ENCODE data around the gene DGKE.

The DGKE gene

GRCh38 chr17:56821847-56822534 lies 12.0 kb upstream of the DGKE start:
- Mint-ChIP-seq H3K27ac (peak overlapping the region in 1 of 2 donors; percentile 34), H3K4me3 (no peak overlapping the region), H3K27me3 (no peaks in the 10 kb centered on the region), H3K36me3 (ENCODE audit: insufficient read depth) (no peaks in the 10 kb centered on the region), H3K4me1 (ENCODE audit: low read depth in 2 of 2) (peaks cover 3 to 11% of the 10 kb centered on the region in 2 donors), H3K9me3 (no peaks in the 10 kb centered on the region)
- DNase-seq (no peak), ATAC-seq (replicated peaks) (no peak)

- Mint-ChIP-seq H3K27ac (no peak overlapping the region), H3K9me3 (no peaks in the 10 kb centered on the region)
These were observed 11.2 kb upstream of the DGKE start for GRCh38 chr17:56822725-56823124.

GRCh38 chr17:56823848-56824247 lies 10.1 kb upstream of the DGKE start:
- peaks cover 3 to 13% of the 10 kb centered on the region in 2 donors for H3K4me1 Mint-ChIP-seq (ENCODE audit: low read depth in 2 of 2)

More at GRCh38 chr17:56822725-56823124, 11.2 kb upstream of the DGKE start:
- no peaks in the 10 kb centered on the region for H3K36me3 Mint-ChIP-seq (ENCODE audit: insufficient read depth)
- DNase-seq (no peak), ATAC-seq (replicated peaks) (no peak)
- H3K4me1 Mint-ChIP-seq (ENCODE audit: low read depth in 2 of 2): peaks cover 3 to 11% of the 10 kb centered on the region in 2 donors
- no peaks in the 10 kb centered on the region for H3K27me3 Mint-ChIP-seq
- H3K4me3 Mint-ChIP-seq: no peak overlapping the region

GRCh38 chr17:56824503-56824902 lies 9.4 kb upstream of the DGKE start:
- Mint-ChIP-seq H3K27ac (peak overlapping the region in 1 of 2 donors; percentile 4), H3K4me3 (no peak overlapping the region), H3K36me3 (ENCODE audit: insufficient read depth) (peaks cover 4% of the 10 kb centered on the region), H3K4me1 (ENCODE audit: low read depth in 2 of 2) (peaks cover 2 to 14% of the 10 kb centered on the region in 2 donors), H3K27me3 (no peaks in the 10 kb centered on the region), H3K9me3 (no peaks in the 10 kb centered on the region)
- ATAC-seq (replicated peaks): no peak
- DNase-seq: no peak

More at GRCh38 chr17:56823848-56824247, 10.1 kb upstream of the DGKE start:
- no peak for DNase-seq
- Mint-ChIP-seq H3K9me3 (no peaks in the 10 kb centered on the region), H3K4me3 (no peak overlapping the region), H3K36me3 (ENCODE audit: insufficient read depth) (peaks cover 2% of the 10 kb centered on the region), H3K27ac (peak overlapping the region in 1 of 2 donors; percentile 60), H3K27me3 (no peaks in the 10 kb centered on the region)
- no peak for ATAC-seq (replicated peaks)

GRCh38 chr17:56826611-56827414 lies 7.1 kb upstream of the DGKE start:
- no peaks in the 10 kb centered on the region for H3K27me3 Mint-ChIP-seq
- DNase-seq: no peak
- peaks cover 9% of the 10 kb centered on the region for H3K36me3 Mint-ChIP-seq (ENCODE audit: insufficient read depth)
- H3K27ac Mint-ChIP-seq: no peak overlapping the region
- no peak for ATAC-seq (replicated peaks)
- peaks cover 7 to 25% of the 10 kb centered on the region in 2 donors for H3K4me1 Mint-ChIP-seq (ENCODE audit: low read depth in 2 of 2)
- no peaks in the 10 kb centered on the region for H3K9me3 Mint-ChIP-seq
- no peak overlapping the region for H3K4me3 Mint-ChIP-seq

GRCh38 chr17:56830726-56831368 lies 3.1 kb upstream of the DGKE start:
- ATAC-seq (replicated peaks): no peak
- peaks cover 20 to 43% of the 10 kb centered on the region in 2 donors for H3K4me1 Mint-ChIP-seq (ENCODE audit: low read depth in 2 of 2)
- H3K9me3 Mint-ChIP-seq: no peaks in the 10 kb centered on the region
- H3K4me3 Mint-ChIP-seq: no peak overlapping the region
- H3K27me3 Mint-ChIP-seq: no peaks in the 10 kb centered on the region
- H3K27ac Mint-ChIP-seq: peak overlapping the region in 1 of 2 donors; percentile 36
- peaks cover 18% of the 10 kb centered on the region for H3K36me3 Mint-ChIP-seq (ENCODE audit: insufficient read depth)
- DNase-seq: no peak

- Mint-ChIP-seq H3K4me1 (ENCODE audit: low read depth in 2 of 2) (peaks cover 21 to 46% of the 10 kb centered on the region in 2 donors), H3K9me3 (no peaks in the 10 kb centered on the region), H3K27me3 (no peaks in the 10 kb centered on the region), H3K4me3 (no peak overlapping the region), H3K27ac (peak overlapping the region in 1 of 2 donors; percentile 71), H3K36me3 (ENCODE audit: insufficient read depth) (peaks cover 18% of the 10 kb centered on the region)
- ATAC-seq (replicated peaks) (no peak), DNase-seq (no peak)
These were observed 2.4 kb upstream of the DGKE start for GRCh38 chr17:56831369-56832095.

GRCh38 chr17:56832446-56832845 lies 1.5 kb upstream of the DGKE start:
- Mint-ChIP-seq H3K9me3 (no peaks in the 10 kb centered on the region), H3K4me3 (peak overlapping the region; percentile 93), H3K27ac (peak overlapping the region; percentile 71 to 94), H3K27me3 (no peaks in the 10 kb centered on the region), H3K4me1 (ENCODE audit: low read depth in 2 of 2) (peaks cover 28 to 56% of the 10 kb centered on the region in 2 donors), H3K36me3 (ENCODE audit: insufficient read depth) (peaks cover 21% of the 10 kb centered on the region)
- no peak for ATAC-seq (replicated peaks)
- DNase-seq: no peak

GRCh38 chr17:56833057-56833808 lies 718 bp upstream of the DGKE start:
- H3K4me1 Mint-ChIP-seq (ENCODE audit: low read depth in 2 of 2): peaks cover 33 to 63% of the 10 kb centered on the region in 2 donors
- no peaks in the 10 kb centered on the region for H3K27me3 Mint-ChIP-seq
- ATAC-seq (replicated peaks) (peak; percentile 62), DNase-seq (peak; percentile 50 to 58 (median 57))
- no peaks in the 10 kb centered on the region for H3K9me3 Mint-ChIP-seq
- H3K4me3 Mint-ChIP-seq: peak overlapping the region; percentile 93
- H3K27ac Mint-ChIP-seq: peak overlapping the region; percentile 71 to 94
- peaks cover 21% of the 10 kb centered on the region for H3K36me3 Mint-ChIP-seq (ENCODE audit: insufficient read depth)

GRCh38 chr17:56834380-56835263 lies 671 bp downstream of the DGKE start:
- DNase-seq (peak; percentile 59 to 64 (median 63)), ATAC-seq (replicated peaks) (peak; percentile 43)
- H3K9me3 Mint-ChIP-seq: no peaks in the 10 kb centered on the region
- peak overlapping the region; percentile 93 for H3K4me3 Mint-ChIP-seq
- peaks cover 33 to 56% of the 10 kb centered on the region in 2 donors for H3K4me1 Mint-ChIP-seq (ENCODE audit: low read depth in 2 of 2)
- H3K36me3 Mint-ChIP-seq (ENCODE audit: insufficient read depth): peaks cover 17% of the 10 kb centered on the region
- peak overlapping the region; percentile 64 to 92 for H3K27ac Mint-ChIP-seq
- no peaks in the 10 kb centered on the region for H3K27me3 Mint-ChIP-seq

GRCh38 chr17:56835264-56835585 lies 1.3 kb downstream of the DGKE start:
- H3K4me1 Mint-ChIP-seq (ENCODE audit: low read depth in 2 of 2): peaks cover 33 to 56% of the 10 kb centered on the region in 2 donors
- no peaks in the 10 kb centered on the region for H3K9me3 Mint-ChIP-seq
- peak overlapping the region; percentile 93 for H3K4me3 Mint-ChIP-seq
- no peaks in the 10 kb centered on the region for H3K27me3 Mint-ChIP-seq
- H3K27ac Mint-ChIP-seq: peak overlapping the region in 1 of 2 donors; percentile 92
- peaks cover 15% of the 10 kb centered on the region for H3K36me3 Mint-ChIP-seq (ENCODE audit: insufficient read depth)
- no peak for ATAC-seq (replicated peaks)
- no peak for DNase-seq

- Mint-ChIP-seq H3K4me3 (no peak overlapping the region), H3K4me1 (ENCODE audit: low read depth in 2 of 2) (peaks cover 18 to 31% of the 10 kb centered on the region in 2 donors), H3K9me3 (no peaks in the 10 kb centered on the region), H3K36me3 (ENCODE audit: insufficient read depth) (peaks cover 18% of the 10 kb centered on the region), H3K27me3 (no peaks in the 10 kb centered on the region), H3K27ac (no peak overlapping the region)
- DNase-seq (no peak), ATAC-seq (replicated peaks) (no peak)
These were observed 4.7 kb downstream of the DGKE start for GRCh38 chr17:56838687-56839086.

Measured in effector memory CD8-positive, alpha-beta T cell (primary cell).